HG03571 (cell line): ENCODE measurements around the gene DCC.

Source experiments
- ATAC-seq: cut with Tn5 transposase; IDR thresholded peaks from one replicate; pipeline ENCODE4 v1.9.1; 2021; ENCODE audit not compliant: unreplicated experiment

Gene DCC

GRCh38 chr18:52766002-52766545 lies 426.1 kb downstream of the DCC start:
- no peak for ATAC-seq

DNA sequence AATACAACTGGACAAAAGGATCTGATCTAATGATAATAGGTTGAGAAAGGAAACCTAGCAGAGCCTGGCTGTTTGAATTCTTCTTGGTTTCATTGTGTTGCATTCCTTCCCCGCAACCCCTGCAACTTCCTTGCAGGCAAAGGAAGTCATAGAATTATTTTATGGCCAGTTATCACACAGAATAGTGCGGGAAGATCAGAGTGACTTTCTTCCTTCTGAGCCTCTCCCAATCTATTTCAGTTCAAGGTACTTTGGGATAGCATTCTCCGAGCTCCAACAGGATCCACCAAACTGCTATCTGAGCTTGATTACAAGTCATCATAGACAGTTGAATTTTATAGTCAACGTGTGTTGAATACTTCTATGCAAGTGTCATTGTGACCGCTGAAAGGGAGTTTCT lies 441.1 kb downstream of the DCC start:
- no peak for ATAC-seq

GRCh38 chr18:52791321-52791720 lies 451.3 kb downstream of the DCC start:
- no peak for ATAC-seq

DNA sequence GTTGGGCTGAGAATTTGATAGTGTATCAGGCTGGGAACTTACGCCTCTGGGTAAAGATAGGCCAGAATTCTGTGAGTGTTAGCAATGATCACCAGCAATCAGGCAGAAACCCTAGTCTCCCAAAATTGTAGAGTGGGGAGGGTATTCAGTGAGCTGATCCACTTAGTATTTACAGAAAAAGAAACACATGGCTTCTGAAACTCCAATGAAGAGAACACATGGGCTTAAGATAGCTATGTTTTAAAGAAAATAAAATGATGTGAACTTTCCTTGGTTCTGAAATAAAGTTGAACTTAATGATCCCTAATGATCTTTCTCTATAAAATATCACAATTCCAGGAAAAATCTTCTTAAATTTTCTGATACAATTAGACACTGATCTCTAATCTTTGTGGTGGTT lies 472.8 kb downstream of the DCC start:
- no peak for ATAC-seq

- ATAC-seq, result no peak
Measured at GRCh38 chr18:52813635-52814416, 473.8 kb downstream of the DCC start.

DNA sequence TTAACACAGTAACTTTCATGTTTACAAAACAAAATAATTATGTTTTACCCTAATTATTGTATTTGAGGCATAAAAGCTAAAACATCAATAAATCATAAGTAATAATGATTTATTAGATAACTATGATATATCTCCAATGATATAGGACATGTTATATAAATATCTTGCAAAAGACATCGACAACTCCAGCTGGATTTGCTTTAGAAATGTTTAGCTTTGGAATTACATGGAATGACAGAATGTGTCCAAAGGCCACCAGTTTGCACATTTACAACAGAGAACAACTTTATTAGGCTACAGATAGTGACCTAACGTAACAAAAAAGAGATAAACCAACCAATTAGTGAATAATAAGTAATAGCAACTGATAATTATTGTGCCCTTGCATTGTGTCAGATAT lies 475.7 kb downstream of the DCC start:
- no peak for ATAC-seq

DNA sequence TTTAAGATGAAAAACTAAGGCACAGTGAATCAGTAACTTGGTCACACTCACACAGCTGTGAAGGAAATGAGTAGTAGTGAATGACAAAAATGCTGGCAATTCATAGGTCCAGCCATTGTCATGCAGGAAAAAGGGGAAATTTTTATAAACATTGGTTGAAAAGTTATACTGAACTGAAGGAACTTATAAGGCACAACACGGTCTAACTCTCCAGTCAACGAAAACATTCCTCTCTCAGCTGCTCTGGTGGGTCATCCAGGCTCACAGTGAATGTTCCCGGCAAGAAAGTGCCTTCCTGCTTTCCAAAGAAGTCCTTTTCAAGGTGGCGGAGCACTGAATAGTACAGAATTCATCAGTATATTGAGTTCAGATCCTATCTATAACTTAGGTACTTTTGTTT lies 476.1 kb downstream of the DCC start:
- no peak for ATAC-seq

GRCh38 chr18:52822160-52822559 lies 482.2 kb downstream of the DCC start:
- no peak for ATAC-seq

DNA sequence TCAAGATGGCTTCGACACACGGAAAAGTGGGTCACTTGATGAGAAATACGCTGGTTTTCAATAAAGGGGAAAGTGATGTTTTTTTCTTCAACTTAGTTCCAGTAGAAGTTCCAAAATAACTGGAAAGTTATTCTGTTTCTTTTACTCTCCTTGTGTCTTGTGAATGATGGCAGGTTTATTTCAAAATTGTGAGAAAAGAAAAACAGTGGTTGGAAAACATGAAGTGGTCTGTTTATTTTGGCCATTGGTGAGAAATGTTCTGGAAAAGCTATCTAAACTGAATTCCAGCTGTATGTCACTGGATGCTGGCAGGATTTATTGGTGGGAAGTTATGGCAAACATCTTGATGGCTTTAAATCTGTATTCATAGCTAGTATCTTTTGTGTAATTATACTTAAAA lies 484.1 kb downstream of the DCC start:
- ATAC-seq, result no peak

DNA sequence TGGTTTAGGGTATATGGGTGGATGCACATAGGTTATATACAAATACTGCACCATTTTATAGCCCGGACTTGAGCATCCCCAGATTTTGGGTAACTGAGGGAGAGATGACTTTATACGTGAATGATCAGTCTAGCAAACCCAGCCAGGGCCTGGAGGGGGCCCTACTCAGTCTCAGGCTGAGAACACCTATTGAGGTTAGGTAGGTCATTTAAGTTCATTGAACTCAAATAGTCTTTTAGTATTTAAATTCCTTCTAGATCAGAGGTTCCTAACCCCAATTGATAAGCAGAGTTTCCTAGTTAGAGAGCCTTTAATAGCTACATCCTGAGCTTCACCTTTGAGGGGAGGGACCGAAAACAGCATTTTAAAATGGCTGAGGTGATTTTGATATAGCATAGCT lies 487.0 kb downstream of the DCC start:
- no peak for ATAC-seq

DNA sequence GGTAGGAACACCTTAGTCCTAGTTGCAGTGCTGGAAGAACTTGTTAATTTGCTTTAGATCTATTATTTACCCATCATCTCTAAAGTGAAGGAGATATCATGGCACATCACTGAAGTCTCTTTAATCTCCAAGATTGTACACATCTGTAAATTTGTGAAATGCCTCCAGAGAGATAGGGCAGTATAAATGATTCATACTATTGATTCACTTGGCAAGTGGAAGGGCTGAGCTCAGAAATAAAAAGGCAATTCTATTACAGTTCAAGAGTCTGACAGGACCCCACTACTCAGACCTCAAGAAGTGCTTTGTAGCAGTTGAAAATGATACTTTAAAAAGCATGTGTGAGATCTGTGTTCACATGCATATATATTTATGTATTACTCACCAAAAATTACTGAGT lies 489.3 kb downstream of the DCC start:
- no peak for ATAC-seq

GRCh38 chr18:52829876-52830405 lies 489.9 kb downstream of the DCC start:
- ATAC-seq, result no peak

DNA sequence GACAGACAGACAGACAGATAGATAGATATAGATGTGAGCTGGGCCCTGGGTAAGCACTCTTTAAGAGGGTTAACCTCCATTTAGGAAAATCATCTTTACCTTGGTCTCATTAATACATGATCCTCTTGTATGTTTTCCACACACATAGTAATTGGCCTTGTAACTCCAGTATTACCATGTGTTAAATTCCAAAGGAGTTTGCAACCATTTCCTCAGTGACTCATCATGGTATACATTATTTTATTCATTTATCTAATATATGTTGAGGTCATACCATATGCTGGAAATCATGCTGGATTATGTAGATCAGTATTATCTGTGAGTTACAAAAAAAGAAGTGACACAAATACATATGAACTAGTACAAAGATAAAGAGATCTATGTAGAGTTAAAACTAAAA lies 504.3 kb downstream of the DCC start:
- no peak for ATAC-seq

DNA sequence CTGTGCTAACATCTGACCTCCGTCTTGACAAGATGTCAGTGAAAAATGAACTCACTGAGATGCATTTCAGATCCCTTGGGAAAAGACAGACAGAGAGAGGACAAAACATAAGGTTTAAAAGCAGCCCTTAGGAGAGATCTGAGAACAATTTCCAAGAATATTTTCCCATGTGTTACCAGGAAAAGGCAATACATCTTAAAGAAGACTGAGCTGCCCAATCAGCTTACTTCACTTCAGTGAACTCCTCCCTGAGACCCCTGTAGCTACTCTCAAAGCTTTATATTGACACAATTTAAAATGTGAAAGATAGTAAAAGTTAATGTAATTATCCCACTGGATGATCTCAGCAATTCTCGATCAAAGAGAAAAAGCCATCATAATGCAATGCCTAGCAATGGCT lies 505.0 kb downstream of the DCC start:
- ATAC-seq, result no peak

GRCh38 chr18:52850031-52850560 lies 510.1 kb downstream of the DCC start:
- ATAC-seq, result no peak

- no peak for ATAC-seq
Measured at GRCh38 chr18:52861558-52861957, 521.6 kb downstream of the DCC start.

- no peak for ATAC-seq
Measured at GRCh38 chr18:52869349-52869923, 529.4 kb downstream of the DCC start.

GRCh38 chr18:52869942-52870907 lies 530.2 kb downstream of the DCC start:
- ATAC-seq, result no peak

DNA sequence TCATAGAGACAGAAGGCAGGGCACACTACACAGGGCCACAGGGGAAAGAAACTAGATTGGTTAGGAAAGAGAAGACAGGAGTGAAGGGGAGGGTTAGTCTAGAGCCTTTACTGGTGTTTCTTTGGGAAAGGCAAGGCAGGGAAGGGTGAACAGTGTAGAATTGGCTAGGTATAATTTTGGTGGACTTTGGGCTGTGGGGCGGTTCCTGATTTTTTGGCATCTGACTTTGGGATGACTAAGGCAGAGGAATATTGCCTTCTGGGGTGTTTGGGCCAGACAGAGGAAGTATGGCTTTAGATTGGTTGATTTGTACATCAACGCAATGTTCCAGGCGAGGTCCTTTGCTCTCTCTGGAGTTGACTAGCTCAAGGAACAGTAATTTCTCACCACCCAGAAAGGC lies 534.8 kb downstream of the DCC start:
- no peak for ATAC-seq

DNA sequence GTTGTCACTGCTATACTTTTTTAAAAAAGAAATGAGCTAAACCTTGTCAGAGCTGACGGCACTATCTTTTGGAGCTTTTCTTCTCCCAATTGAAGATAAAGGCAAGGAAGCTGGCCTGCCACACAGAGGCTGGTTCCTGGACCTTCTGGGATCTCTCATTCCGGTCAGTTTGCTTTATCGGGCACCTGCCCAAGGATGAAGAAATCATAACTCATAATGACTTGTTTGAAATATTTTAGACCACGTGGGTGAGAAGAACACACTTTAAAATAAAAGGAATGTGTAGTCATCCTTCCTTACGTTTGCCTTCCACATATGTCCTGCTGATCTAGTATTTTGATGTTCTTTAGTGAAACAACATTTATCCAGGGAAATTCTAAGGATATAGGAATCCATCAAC lies 535.7 kb downstream of the DCC start:
- no peak for ATAC-seq

- ATAC-seq, result no peak
Measured at GRCh38 chr18:52888014-52888413, 548.0 kb downstream of the DCC start.
